ENCODE results near the gene N4BP3.

The N4BP3 gene

DNA sequence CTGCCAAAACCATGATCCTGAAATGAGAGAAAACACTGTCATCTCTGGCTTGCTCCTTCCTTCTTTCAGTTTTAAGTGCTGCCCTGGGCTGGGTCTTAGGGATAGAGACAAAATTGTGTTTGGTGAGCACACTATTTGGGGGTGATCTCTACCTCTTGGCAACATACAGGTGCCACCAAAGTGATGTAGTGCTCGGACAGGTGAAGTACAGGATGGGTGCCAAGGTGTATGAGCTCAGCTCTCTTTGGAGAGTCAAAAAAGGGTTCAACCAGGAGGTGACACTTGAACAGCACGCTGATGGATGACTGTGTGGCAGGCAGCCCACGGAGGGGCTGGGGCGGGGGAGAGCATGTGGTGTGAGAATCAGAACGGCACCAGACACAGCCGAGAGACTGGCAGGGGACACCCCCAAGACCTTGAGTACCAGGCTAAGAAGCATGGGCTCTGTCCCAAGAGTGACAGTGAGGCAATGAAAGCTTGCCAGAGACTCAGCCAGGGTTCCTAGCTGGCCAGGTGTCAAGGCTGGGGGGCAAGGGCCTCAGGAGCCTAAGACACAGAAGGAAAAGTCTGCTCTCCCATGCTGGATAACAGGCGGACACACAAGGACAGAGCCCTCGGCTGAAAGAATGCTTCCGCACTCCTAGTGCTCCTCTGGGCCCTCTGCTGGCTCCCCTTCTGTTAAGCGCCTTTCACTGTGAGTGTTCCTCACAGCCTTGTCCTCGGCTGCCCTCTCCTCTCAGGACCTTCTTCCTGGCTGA, 37.8 kb downstream of the N4BP3 start:
- DNase-seq (ENCODE audit: low spot score), result no peak

DNA sequence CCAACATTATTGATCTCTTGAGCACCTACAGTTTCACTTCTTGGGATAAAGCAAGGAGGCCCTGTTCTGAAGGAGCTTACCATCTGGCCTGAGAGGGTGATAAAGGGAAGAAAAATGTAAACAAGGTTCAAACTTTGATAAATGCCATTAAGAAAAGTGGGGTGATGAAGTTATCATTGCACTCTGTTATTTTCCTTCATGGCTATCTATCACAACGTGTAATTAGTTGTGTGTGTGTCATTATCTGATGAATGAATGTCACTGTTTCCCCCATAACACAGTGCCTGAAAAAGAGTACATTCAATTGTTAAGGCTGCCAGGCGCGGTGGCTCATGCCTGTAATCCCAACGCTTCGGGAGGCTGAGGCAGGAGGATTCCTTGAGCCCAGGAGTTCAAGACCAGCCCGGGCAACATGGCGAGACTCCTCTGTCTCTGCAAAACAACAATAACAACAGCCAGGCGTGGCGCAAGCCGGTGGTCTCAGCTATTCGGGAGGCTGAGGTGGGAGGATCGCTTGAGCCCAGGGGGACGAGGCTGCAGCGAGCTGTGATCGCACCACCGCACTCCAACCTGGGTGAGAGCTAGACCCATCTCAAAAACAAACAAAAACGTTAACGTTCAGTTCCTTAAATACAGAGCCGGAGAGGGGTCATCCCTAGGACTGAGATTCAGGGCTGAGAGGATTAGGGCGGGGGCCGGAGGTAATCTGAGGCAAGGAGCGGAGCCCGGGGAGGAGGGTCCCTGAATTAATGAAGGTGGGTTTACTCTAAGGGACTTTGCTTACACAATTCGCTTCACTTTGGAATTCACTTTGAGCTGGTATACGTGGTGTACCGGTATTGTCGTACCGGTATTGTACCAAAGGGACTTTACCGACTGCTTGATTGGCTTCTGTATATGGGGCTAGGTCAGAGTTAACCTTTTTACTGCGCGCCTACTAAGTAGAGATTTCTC, 39.4 kb downstream of the N4BP3 start:
- DNase-seq (ENCODE audit: low spot score), result no peak

DNA sequence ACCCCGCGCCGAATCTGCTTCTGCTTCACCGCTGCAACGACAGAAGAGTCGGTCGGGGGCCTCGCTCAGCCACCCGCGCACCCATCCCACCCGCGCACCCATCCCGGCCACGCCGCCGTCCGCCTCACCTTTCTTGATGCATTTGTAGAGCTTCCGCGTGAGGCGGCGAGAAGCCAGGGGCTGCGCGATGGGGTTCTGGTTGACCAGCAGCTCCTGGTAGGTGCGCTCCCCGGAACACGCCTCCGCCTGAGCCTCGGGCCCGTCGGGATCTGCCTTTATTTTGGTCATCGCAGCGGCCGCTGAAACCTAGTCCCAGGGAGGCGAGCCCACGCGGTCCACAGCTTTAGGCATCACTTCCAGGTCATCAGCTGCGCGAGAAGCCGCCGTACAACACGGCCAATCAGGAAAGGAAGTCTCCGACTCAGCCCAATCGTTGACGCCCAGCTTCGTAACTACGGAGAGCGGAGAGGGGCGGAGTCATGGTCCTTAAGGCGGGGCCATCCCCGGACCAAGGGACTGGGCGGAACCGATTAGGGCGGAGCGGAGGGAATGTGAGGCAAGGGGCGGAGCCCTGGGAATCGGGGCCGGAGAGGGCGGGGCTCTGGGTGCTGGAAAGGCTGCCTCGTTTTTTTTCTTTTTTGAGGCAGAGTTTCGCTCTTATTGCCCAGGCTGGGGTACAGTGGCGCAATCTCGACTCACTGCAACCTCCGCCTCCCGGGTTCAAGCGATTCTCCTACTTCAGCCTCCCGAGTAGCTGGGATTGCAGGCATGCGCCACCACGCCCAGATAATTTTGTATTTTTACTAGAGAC, 40.4 kb downstream of the N4BP3 start, which contains the start of gene NHP2:
NHP2 (minus strand) TSS at position 356 of the 811 bp plus-strand sequence; CDS start at position 288, 68 bp downstream.
- peak; percentile 99 for DNase-seq (ENCODE audit: low spot score)

DNA sequence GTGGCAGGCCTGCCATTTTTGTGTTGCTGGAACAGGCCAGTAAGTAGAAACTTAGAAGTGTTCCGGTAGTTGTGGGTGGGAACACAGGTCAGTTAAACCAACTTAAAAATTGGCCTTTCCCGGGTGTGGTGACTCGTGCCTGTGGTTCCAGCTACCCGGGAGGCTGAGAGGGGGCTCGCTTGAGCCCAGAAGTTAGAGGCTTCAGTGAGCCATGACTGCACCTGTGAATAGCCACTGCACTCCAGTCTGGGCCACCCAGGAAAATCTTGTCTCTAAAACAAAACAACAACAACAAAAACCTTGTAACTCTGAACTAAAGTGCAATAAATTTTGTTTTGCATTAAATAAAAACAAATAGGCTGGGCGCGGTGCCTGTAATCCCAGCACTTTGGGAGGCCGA, 41.7 kb downstream of the N4BP3 start:
- no peak for DNase-seq (ENCODE audit: low spot score)

DNA sequence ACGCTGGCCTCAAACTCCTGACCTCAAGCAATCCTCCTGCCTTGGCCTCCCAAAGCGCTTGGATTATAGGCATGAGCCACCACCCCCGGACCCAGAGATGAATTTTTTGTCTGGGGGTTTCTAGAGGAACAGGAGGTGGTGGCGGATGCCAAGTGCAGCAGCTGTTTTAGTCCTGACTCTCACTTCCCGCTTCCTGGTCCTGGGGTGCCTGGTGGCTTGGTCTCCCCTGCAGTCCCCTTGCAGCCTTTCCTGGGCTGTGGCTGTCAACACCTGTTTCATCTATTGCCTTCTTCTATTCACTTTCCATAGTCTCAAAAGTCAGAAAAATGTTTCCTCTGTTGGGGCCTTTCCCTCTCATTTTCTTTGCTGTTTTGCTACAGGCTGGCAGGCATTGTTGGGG, 46.8 kb downstream of the N4BP3 start:
- DNase-seq (ENCODE audit: low spot score), result no peak

DNA sequence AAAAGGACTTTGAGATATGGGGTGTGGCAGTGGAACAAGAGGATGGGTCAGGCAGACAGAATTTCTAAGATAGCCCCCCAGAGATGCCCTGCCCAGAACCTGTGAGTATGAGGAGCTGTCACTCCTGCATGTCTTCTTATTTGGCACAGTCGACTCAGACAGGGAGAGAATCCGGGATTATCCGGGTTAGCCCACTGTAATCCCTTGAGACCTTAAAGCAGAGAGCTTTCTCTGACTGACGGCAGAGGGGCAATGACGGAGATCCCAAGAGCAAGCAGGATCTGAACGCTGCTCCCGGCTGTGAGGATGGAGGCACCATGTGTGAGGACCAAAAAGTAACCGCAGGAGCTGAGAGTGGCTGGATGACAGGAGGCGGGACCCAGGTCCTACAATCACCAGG, 49.1 kb downstream of the N4BP3 start:
- DNase-seq (ENCODE audit: low spot score), result no peak

DNA sequence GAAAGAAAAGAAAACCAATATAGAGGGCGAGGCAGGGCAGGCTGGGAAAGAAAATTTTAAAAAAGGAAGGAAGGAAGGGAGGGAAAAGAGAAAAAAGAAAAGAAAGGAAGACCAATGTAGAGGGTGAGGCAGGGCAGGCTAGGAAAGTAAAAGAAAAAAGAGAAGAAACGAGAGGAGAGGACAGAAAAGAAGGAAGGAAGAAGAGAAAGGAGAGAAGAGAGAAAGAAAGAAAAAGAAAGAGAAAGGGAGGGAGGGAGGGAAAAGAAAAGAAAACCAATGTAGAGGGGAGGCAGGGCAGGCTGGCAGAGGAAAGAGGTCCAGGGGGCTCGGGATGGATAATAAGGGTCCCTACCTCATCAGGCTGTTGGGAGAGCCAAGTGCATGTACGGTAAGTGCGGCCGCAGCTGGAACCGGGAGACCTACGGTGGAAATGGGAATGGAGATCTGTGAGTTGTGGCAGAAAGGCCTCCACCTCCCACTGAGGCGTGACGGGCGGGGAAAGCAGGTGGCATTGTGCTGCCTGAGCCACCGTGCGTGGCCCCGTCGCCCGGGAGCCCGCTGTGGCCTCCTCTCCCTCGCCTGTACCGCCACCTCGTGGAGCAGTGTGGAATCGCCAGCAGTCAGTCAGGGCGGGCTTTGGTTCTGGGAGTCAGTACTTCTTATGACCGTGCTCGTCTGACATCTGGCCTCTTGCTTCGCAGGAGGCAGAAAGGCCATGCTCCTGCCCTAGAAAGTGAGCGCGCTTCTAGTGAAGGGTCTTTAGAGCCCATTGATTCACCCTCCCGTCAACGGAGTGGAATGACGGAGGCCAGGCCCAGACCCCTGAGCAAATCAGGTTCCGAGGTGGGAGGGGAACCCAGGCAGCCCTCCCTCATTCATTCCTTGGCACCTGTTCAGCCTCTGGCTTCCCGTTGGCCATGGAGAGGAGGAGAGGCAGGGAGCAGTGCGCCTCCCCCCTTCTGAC, 50.7 kb downstream of the N4BP3 start:
- peak; percentile 86 for DNase-seq (ENCODE audit: low spot score)

DNA sequence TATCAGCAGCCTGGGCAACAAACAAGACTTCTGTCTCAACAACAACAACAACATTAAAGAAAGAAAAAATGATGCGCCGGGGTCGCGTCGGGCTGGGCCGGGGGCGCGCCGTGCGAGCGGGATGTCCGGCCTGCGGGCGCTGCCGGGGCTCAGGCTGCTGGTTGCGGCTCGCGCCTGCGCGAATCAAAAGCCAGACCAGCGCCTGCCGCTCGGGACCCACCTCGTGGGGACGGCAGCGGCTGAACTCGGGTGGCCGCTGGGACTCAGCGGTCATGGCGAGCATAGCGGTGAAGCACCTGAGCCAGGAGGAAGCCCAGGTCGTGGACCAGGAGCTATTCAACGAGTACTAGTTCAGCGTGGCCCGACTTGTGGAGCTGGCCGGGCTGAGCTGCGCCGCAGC, 52.2 kb downstream of the N4BP3 start:
- no peak for DNase-seq (ENCODE audit: low spot score)

DNA sequence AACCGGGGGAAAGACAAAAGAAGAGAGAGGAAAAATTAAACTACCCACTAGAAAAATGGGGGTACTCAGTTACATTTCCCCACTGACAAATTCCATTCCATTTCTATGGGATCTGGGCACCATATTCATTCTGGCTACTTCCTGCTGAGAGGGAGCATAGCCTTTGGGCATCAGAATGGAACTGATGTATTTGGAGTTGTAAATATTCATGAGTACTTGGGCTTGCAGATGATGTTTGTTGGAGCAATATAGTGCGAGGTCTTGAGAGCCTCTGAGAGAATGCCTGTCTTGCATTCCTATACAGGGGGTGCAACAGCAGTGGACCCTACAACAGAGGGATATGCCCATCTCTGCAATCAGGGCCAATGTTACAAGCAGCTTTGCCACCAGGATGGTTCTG, 57.1 kb downstream of the N4BP3 start:
- DNase-seq (ENCODE audit: low spot score), result no peak

DNA sequence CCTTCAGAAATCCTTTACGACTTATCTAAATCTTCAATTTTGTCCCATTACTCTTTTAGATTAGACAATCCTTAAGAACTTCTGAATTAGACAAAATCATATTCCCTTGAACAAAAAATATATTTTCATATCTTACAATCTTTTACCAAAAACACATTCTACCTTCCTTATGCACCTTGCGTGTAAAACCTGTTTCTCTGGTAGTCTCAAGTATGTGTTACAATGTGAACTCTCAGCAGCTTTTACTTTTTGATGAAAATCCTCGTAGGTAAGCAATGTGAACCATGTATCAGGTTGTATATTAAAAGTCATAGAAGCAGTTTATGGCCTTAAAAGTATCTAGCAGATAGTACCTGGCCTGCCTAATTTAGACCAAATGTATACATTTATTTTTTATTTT, 61.1 kb downstream of the N4BP3 start:
- DNase-seq (ENCODE audit: low spot score), result no peak
